ENCODE measurements around the gene C6orf15. TPM values are rescaled to one million over a fixed set of nuclear protein-coding genes. Genes with fewer than 3 reads are reported as not detected.

The C6orf15 gene
- polyA plus RNA-seq, 1 donor from 2014 or later, result not detected

- Histone ChIP-seq H3K4me2 (ENCODE audit: low read length) (no peak overlapping the region), H4K20me1 (ENCODE audit: insufficient read depth) (no peaks in the 10 kb centered on the region), H2AFZ (ENCODE audit: low read depth, low read length) (no peak overlapping the region), H3K9ac (ENCODE audit: low read length) (no peak overlapping the region), H3K9me2 (ENCODE audit: insufficient read depth, low read length) (no peaks in the 10 kb centered on the region), H3K4me3 (ENCODE audit: low read length) (no peak overlapping the region), H3K36me3 (ENCODE audit: insufficient read depth, low read length) (no peaks in the 10 kb centered on the region), H3F3A (ENCODE audit: insufficient read depth, low read length, poor library complexity, severe bottlenecking) (no peaks in the 10 kb centered on the region), H3K9me3 (ENCODE audit: low read length) (no peaks in the 10 kb centered on the region), H3K27ac (ENCODE audit: low read length) (no peak overlapping the region), H3K79me2 (replicated peaks; ENCODE audit: insufficient read depth, low read length) (no peaks in the 10 kb centered on the region), H3K27me3 (ENCODE audit: insufficient read depth, low read depth, low read length) (no peaks in the 10 kb centered on the region)
- TF ChIP-seq RAD21 (conservative IDR thresholded peaks at IDR 0.05) (no peak), SMC3 (conservative IDR thresholded peaks at IDR 0.05; ENCODE audit: poor library complexity) (no peak), MXI1 (conservative IDR thresholded peaks at IDR 0.05; ENCODE audit: poor library complexity, severe bottlenecking) (no peak), TAF1 (IDR thresholded peaks at IDR 0.05; ENCODE audit: low read depth) (no peak), EZH2 (IDR thresholded peaks at IDR 0.05; ENCODE audit: borderline replicate concordance, insufficient read depth, low read length, poor library complexity, severe bottlenecking) (no peak), POLR2AphosphoS5 (IDR thresholded peaks at IDR 0.05) (no peak), REST (IDR thresholded peaks at IDR 0.05; ENCODE audit: borderline replicate concordance) (no peak), EP300 (conservative IDR thresholded peaks at IDR 0.05; ENCODE audit: poor library complexity, severe bottlenecking) (no peak)
- TF ChIP-seq, protein P1, sequence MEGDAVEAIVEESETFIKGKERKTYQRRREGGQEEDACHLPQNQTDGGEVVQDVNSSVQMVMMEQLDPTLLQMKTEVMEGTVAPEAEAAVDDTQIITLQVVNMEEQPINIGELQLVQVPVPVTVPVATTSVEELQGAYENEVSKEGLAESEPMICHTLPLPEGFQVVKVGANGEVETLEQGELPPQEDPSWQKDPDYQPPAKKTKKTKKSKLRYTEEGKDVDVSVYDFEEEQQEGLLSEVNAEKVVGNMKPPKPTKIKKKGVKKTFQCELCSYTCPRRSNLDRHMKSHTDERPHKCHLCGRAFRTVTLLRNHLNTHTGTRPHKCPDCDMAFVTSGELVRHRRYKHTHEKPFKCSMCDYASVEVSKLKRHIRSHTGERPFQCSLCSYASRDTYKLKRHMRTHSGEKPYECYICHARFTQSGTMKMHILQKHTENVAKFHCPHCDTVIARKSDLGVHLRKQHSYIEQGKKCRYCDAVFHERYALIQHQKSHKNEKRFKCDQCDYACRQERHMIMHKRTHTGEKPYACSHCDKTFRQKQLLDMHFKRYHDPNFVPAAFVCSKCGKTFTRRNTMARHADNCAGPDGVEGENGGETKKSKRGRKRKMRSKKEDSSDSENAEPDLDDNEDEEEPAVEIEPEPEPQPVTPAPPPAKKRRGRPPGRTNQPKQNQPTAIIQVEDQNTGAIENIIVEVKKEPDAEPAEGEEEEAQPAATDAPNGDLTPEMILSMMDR (IDR thresholded peaks at IDR 0.05; ENCODE audit: poor library complexity, severe bottlenecking), result no peak
Observed at GRCh38 chr6:31131595-31131994, 19.2 kb upstream of the C6orf15 start.

DNA sequence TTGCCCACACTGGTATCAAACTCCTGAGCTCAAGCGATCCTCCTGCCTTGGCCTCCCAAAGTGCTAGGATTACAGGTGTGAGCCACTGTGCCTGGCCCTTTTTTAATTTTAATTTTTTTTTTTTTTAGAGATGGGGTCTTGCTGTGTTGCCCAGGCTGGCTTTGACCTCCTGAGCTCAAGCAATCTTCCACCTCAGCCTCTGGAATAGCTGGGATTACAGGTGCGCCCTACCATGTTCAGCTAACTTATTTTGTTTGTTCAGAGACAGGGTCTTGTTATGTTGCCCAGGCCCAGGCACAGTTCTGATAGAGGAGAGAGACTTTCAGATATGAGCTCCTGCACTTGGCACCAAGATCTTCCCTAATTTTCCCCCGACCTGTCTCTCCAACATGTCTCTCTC, 18.4 kb upstream of the C6orf15 start:
- H3K9me2 ChIP-seq (ENCODE audit: insufficient read depth, low read length), result no peaks in the 10 kb centered on the region
- H3K36me3 ChIP-seq (ENCODE audit: insufficient read depth, low read length), result no peaks in the 10 kb centered on the region
- no peaks in the 10 kb centered on the region for H3K27me3 ChIP-seq (ENCODE audit: insufficient read depth, low read depth, low read length)
- no peaks in the 10 kb centered on the region for H3K79me2 ChIP-seq (replicated peaks; ENCODE audit: insufficient read depth, low read length)
- no peak overlapping the region for H3K27ac ChIP-seq (ENCODE audit: low read length)
- no peaks in the 10 kb centered on the region for H4K20me1 ChIP-seq (ENCODE audit: insufficient read depth)
- H2AFZ ChIP-seq (ENCODE audit: low read depth, low read length), result no peak overlapping the region
- no peaks in the 10 kb centered on the region for H3K9me3 ChIP-seq (ENCODE audit: low read length)
- no peak for TF ChIP-seq TAF1 (IDR thresholded peaks at IDR 0.05; ENCODE audit: low read depth)
- no peak for TF ChIP-seq SMC3 (conservative IDR thresholded peaks at IDR 0.05; ENCODE audit: poor library complexity)
- TF ChIP-seq EP300 (conservative IDR thresholded peaks at IDR 0.05; ENCODE audit: poor library complexity, severe bottlenecking), result no peak
- TF ChIP-seq REST (IDR thresholded peaks at IDR 0.05; ENCODE audit: borderline replicate concordance), result no peak
- no peak for TF ChIP-seq EZH2 (IDR thresholded peaks at IDR 0.05; ENCODE audit: borderline replicate concordance, insufficient read depth, low read length, poor library complexity, severe bottlenecking)
- TF ChIP-seq, protein P1 (IDR thresholded peaks at IDR 0.05; ENCODE audit: poor library complexity, severe bottlenecking), result no peak
- no peak for TF ChIP-seq RAD21 (conservative IDR thresholded peaks at IDR 0.05)
- no peak for TF ChIP-seq POLR2AphosphoS5 (IDR thresholded peaks at IDR 0.05)
- TF ChIP-seq MXI1 (conservative IDR thresholded peaks at IDR 0.05; ENCODE audit: poor library complexity, severe bottlenecking), result no peak
- H3K4me2 ChIP-seq (ENCODE audit: low read length), result no peak overlapping the region
- no peaks in the 10 kb centered on the region for H3F3A ChIP-seq (ENCODE audit: insufficient read depth, low read length, poor library complexity, severe bottlenecking)
- H3K4me3 ChIP-seq (ENCODE audit: low read length), result no peak overlapping the region
- H3K9ac ChIP-seq (ENCODE audit: low read length), result no peak overlapping the region
